Stimulated activated CD4-positive, alpha-beta T cell treated with anti-CD3 and anti-CD28 coated beads, Interleukin-15, amount 100 ng/mL, for 48 hours (primary cell): ENCODE data around the gene CKS1B.
A peak's percentile ranks its signal among the peaks of the same experiment; 100 is the strongest.

Experiments
- DNase-seq, 2 donors: peaks; one replicate each; pipeline ENCODE4 v3.0.0-alpha.2; 2020; ENCODE audit warnings: low read depth in 2 of 2

Gene CKS1B

GRCh38 chr1:154945962-154946850 is 28.3 kb upstream of the CKS1B start:
- no peak for DNase-seq

GRCh38 chr1:154948079-154948478 is 26.4 kb upstream of the CKS1B start:
- DNase-seq, result no peak

GRCh38 chr1:154951901-154952657 is 22.4 kb upstream of the CKS1B start:
- peak in 1 of 2 donors; percentile 42 for DNase-seq

- DNase-seq, result no peak
These were observed 21.8 kb upstream of the CKS1B start for GRCh38 chr1:154952664-154953063.

GRCh38 chr1:154953611-154954038 is 20.9 kb upstream of the CKS1B start:
- no peak for DNase-seq

- no peak for DNase-seq
These were observed 19.9 kb upstream of the CKS1B start for GRCh38 chr1:154954541-154954940.

- DNase-seq, result peak; percentile 72 to 74
These were observed 19.3 kb upstream of the CKS1B start for GRCh38 chr1:154955039-154955717.

GRCh38 chr1:154955718-154956543 is 18.6 kb upstream of the CKS1B start, which contains the start of gene PBXIP1:
TSS of gene PBXIP1 (minus strand) at chr1:154956099. CDS start at chr1:154953721, 2,378 bp downstream.
- DNase-seq, result peak; percentile 61 to 75

GRCh38 chr1:154956544-154956941 is 17.9 kb upstream of the CKS1B start:
- DNase-seq, result no peak

GRCh38 chr1:154957091-154957657 is 17.3 kb upstream of the CKS1B start:
- DNase-seq, result no peak

- no peak for DNase-seq
These were observed 16.4 kb upstream of the CKS1B start for GRCh38 chr1:154958036-154958435.

GRCh38 chr1:154958681-154959425 is 15.6 kb upstream of the CKS1B start:
- DNase-seq, result no peak

GRCh38 chr1:154959426-154959780 is 15.1 kb upstream of the CKS1B start:
- DNase-seq, result no peak

GRCh38 chr1:154960446-154961136 is 13.9 kb upstream of the CKS1B start:
- no peak for DNase-seq

- DNase-seq, result peak; percentile 62 to 74
These were observed 13.0 kb upstream of the CKS1B start, which contains the start of gene PYGO2 for GRCh38 chr1:154961207-154962155. TSS of gene PYGO2 (minus strand) at chr1:154961782. CDS start at chr1:154961576, 206 bp downstream.

GRCh38 chr1:154962156-154962749 is 12.2 kb upstream of the CKS1B start:
- DNase-seq, result no peak

GRCh38 chr1:154962795-154963330 is 11.6 kb upstream of the CKS1B start:
- DNase-seq, result no peak

GRCh38 chr1:154963643-154964042 is 10.8 kb upstream of the CKS1B start:
- no peak for DNase-seq
